NCI-H526 treated with DMSO at 0.1 percent for 48 hours (cell line): ENCODE results near the gene SF3A1.
"Not testable (repeated sequence)": the region's sequence is repeated elsewhere in the genome, so short reads cannot be mapped to it uniquely, and the experiment has no call there.

Experiments
- DNase-seq: peaks from one replicate; lab custom pipeline; 2025; lab: John Stamatoyannopoulos, UW

SF3A1 gene

GRCh38 chr22:30356449-30357235 lies at the start of gene SF3A1, which contains the start of gene CCDC157:
TSS of gene SF3A1 (minus strand) at chr22:30356894. CDS start at chr22:30356792, 102 bp downstream.
TSS of gene CCDC157 (plus strand) at chr22:30357007. CDS start at chr22:30366001, 8,994 bp downstream.
- peak; percentile 72 for DNase-seq

DNA sequence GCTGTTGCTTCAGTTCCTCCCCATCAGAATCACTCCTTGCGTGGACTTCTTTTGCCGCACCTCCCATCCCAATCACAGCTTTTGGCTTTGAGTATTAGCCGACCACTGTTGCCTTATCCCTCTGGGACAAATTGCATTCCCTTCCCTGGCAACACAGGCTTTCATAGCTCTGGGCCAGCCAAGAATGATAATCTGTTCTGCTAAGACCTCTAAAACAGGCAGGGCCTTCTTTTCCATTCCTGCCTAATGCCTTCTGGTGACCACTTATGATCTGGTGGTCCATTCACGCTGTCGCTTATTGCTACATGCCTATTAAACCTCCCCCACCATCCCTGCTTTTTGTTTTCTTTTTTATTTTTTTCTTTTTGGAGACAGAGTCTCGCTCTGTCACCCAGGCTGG lies 49.7 kb upstream of the SF3A1 start:
- DNase-seq: no peak

DNA sequence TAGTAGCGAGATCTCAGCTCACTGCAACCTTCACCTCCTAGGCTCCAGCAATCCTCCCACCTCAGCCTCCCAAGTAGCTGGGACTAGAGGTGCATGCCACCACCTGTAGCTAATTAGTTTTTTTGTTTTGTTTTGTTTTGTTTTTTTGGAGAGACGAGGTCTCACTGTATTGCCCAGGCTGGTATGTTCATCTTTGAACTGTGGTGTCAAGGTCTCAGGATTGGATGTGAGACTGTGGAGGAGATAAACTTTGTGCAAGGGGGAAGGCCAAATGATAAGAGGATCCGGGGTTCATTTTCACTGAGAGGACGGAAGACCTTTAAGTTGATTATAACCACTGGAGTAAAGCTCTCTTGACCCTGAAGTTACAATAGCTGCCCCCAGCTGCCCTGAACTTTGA lies 49.0 kb upstream of the SF3A1 start:
- DNase-seq: no peak

- DNase-seq: peak; percentile 22
These were observed 47.6 kb upstream of the SF3A1 start for GRCh38 chr22:30404307-30404706.

DNA sequence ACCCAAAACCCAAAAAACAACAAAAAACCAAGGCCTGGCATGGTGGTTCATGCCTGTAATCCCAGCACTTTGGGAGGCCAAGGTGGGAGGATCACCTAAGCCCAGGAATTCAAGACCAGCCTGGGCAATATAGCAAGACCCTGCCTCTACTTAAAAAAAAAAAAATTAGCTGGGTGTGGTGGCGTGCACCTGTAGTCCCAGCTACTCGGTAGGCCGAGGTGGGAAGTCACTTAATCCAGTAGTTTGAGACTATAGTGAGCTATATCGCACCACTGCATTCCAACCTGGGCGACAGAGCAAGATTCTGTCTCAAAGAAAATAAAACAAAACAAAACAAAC lies 46.0 kb upstream of the SF3A1 start:
- DNase-seq: not testable (repeated sequence)

DNA sequence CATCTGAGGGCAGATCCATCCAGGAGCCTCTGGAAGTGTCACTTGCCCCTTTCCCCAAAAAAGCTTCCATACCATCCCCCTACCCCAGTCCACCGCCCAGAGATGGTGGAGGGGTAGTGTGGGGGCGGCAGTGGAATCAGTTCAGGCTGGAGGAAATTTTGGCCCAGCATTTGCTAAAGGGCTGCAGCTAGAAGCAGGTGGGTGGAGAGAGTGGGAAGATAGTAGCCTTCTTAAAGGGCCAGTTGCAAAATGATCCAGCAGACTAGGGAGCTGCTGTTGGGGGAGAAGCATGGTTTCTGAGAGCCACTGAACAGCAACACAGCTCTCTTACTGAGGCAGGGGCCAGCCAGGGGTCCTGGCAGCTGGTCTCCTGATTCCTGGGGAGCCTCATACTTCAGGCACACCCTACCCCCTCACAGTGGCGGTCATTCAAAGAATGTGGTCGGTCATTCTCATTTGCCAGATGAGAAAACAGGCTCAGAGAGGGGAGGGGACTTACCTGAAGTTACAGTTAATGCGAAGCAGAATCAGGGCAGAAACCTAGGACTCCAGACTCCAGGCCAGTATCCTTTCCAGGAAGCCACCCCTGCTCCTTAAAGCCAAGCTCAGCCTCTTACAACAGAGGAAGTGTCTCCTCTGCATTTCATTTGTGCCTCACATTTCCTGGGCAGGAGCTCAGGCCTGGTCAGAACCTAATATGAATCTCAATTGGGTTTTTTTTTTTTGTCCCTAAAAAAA lies 45.5 kb upstream of the SF3A1 start:
- no peak for DNase-seq

DNA sequence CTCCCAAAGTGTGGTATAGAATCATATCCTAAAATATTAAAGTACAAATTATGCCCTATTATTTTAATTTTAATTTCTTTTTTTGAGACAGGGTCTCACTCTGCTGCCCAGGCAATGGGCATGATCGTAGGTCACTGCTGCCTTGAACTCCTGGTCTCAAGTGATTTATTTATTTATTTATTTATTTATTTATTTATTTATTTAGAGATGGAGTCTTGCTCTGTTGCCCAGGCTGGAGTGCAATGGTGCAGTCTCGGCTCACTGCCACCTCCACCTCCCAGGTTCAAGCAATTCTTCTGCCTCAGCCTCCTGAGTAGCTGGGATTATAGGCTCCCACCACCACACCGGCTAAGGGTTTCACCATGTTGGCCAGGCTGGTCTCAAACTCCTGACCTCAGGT lies 44.3 kb upstream of the SF3A1 start:
- not testable (repeated sequence) for DNase-seq

- no peak for DNase-seq
These were observed 43.5 kb upstream of the SF3A1 start for GRCh38 chr22:30400159-30400558.

- DNase-seq: no peak
These were observed 43.0 kb upstream of the SF3A1 start for GRCh38 chr22:30399718-30400117.

GRCh38 chr22:30398685-30399680 lies 42.3 kb upstream of the SF3A1 start:
- no peak for DNase-seq

DNA sequence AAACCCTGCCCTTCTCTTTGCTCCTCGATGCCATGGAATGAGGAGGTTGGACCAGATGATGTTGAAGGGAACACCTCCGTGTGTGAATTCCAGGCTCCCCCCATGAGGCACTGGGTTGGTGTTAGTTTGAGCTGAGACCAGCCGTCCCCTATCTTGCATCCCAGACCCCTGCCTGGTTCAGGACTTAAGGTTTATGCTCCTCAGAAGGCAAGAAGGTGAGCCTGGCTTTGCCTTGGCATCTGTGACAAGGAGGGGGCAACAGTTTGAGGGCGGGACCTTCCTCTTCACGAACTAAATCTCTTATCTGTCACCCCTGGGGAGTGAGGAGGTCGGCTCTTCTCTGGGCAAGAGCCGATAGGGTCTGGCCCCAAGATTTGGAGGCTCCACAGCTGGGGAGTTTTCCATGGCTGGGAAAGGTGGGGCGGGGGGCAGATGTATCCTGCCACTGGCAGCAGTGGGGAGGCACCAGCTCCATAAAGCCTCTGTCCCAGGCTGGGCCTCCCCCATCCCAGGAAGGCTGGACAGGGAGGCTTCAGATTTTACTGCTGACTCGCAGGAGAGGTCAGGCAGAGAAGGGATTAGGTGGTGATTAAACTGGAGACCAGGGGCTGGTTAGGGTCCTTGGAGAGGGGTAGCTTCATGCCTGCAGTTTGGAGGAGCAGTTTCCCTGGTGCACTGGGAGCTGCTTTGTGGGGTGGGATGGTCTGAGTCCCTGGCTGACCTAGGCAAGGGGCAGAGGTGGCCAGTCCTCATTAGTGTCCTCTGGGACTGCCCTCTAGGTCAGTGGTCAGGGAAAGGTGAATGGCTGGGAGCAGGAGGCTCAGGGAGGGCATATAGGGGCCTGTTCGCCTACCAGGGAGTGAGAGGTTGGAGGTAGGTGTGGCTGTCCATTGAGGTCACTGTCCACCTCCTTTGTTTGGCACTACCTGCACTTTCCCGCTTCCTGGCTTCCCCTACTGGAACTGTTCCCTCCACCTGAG lies 41.3 kb upstream of the SF3A1 start:
- DNase-seq: no peak

- peak; percentile 53 for DNase-seq
These were observed 40.4 kb upstream of the SF3A1 start, which contains the start of gene SEC14L2 for GRCh38 chr22:30396871-30397655. TSS of gene SEC14L2 (plus strand) at chr22:30397018. CDS start at chr22:30397117, 99 bp downstream.

- no peak for DNase-seq
These were observed 37.2 kb upstream of the SF3A1 start for GRCh38 chr22:30393885-30394284.

DNA sequence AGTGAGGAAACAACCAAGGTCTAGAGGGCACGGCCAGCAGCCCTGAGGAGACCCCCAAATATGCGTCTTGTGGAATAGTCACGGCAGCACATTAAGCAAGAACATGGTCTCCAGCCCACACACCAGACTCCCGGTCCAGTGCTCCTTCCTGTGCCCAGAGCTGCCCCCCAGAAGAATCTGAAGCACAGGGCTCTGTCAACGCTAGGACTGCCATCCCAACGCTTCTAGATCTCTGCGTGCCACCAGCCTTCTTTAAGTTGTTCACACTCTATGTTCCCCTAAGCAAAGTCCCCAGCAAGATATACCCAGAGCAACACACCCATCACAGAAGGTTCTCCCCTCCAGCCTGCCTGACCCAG lies 36.6 kb upstream of the SF3A1 start:
- no peak for DNase-seq

DNA sequence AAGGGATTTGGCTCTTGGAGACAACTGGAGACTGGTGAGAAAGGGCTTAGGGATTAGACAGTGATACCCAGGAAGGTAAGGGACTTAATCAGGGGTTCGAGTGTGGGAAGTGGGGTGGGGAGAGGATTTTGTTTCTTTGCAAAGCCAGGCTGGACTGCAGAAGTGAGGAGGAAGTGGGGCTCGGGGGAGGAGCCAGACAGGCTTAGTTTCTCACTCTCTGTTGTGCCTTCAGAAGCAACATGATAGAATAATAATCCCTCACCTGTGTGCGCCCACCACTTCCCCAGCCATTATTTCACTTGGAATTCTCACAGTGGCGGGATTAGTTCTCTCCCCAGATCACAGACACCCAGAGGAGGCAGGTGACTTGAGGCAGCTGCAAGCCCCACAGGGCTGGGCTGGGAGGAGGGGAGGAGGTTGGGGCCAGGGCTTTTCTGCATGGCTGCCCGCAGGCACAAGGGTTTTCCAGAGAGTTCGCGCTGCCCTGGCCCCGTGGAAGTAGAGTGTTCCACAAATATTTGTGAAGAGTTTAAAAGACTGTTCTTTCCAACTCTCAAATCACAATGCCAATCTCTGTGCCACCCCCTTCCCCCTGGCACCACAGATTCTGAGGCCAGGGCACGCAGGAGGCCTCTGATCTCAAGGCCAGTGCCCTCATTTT lies 36.1 kb upstream of the SF3A1 start:
- no peak for DNase-seq

DNA sequence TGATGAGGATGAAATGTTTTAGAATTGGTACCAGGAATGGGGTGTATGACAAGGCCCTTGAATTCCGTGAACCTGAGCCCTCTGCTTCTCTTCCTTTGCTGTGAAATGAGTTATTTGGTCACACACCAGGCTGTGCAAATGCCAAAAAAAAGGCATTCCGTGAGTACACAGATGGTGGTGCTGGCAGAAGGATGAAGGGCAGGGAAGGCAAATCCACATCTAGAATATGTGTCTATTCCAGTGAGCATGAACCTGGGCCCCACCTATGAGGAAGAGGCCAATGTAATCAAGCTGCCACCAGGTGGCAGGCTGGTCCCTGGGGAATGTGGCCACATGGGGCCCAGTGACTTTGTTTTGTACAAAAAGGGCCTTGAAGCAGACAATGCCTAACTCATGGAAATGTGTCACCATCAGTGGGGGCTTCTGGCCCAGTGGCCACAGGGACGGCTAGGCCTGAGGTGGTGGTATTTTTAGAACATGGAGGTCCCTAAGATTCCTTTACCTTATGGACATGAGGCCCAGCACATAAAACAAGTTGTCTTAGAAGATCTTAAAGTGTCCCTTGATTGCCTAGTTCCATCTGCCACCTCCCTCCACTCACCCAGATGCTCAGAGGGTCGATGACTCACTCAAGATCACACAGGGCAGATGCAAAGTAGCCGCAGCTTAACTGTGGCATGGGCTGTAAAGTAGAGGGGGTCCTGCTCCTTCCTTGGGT lies 34.4 kb upstream of the SF3A1 start:
- DNase-seq: peak; percentile 10

DNA sequence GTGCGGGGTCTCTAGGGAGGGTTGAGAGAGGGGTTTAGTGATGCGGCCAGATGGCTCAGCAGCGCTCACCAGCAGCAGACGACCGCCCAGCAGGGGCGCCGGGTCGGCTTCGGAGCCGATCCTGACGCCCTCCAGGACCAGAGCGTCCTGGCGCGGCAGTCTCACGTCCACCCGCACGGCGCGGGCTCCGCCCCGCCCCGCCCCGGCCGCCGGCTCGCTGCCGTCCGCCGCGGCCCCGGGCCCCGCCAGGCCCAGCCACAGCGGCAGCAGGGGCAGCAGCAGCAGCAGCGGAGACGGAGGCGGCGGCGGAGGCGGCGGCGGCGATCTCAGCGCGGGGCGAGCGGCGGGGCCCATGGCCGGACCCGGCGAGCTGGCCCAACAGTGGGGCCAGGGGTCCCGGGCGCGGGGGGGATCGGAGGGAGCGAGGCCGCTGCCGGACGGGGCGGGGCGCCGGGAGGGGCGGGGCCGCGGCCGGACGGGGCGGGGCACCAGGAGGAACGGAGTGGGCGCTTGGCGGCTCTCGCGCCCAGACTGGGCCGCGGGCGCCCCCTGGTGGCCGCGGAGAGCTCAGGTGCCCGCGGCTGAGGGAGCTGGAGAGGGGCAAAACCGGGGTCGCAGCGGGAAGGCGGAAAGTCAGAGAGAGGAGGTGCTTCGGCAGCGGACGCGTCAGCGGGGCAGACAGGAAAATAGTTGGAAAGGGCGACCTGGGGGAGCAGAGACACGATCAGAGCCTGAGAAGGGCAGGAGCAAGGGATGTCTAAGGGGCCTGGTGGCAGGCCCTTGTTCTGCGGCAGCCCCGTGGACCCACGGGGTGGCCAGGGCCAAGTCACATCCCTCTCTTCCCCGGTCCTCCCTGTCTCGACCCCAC lies 30.5 kb upstream of the SF3A1 start, which contains the start of gene RNF215:
TSS of gene RNF215 (minus strand) at position 452 of the 868 bp plus-strand sequence. CDS start at position 354, 98 bp downstream.
- DNase-seq: peak; percentile 54

- DNase-seq: no peak
These were observed 29.9 kb upstream of the SF3A1 start for GRCh38 chr22:30386608-30386959.
